CD4-positive, alpha-beta T cell treated with Interleukin-2 at 100 ng/mL for 4 hours (primary cell): Measurements from ENCODE around the gene CEP78.
"Not testable (repeated sequence)": the region's sequence is repeated elsewhere in the genome, so short reads cannot be mapped to it uniquely, and the experiment has no call there.

Source experiments
- DNase-seq: peaks from one replicate; pipeline ENCODE4 v3.0.0-alpha.2; 2020; ENCODE audit warnings: low spot score

CEP78 gene

GRCh38 chr9:78236551-78236910, 656 bp downstream of the CEP78 start:
- DNase-seq, result no peak

- peak; percentile 16 for DNase-seq
Measured at GRCh38 chr9:78238046-78239038, 2.5 kb downstream of the CEP78 start.

GRCh38 chr9:78239506-78239905, 3.6 kb downstream of the CEP78 start:
- DNase-seq, result no peak

- DNase-seq, result no peak
Measured at GRCh38 chr9:78242041-78242440, 6.2 kb downstream of the CEP78 start.

- no peak for DNase-seq
Measured at GRCh38 chr9:78243130-78243529, 7.3 kb downstream of the CEP78 start.

- DNase-seq, result no peak
Measured at GRCh38 chr9:78245401-78245800, 9.5 kb downstream of the CEP78 start.

GRCh38 chr9:78248635-78249034, 12.8 kb downstream of the CEP78 start:
- DNase-seq, result no peak

- no peak for DNase-seq
Measured at GRCh38 chr9:78249542-78249941, 13.7 kb downstream of the CEP78 start.

GRCh38 chr9:78252616-78253015, 16.7 kb downstream of the CEP78 start:
- DNase-seq, result no peak

- DNase-seq, result no peak
Measured at GRCh38 chr9:78253285-78253684, 17.4 kb downstream of the CEP78 start.

GRCh38 chr9:78261403-78262001, 25.6 kb downstream of the CEP78 start:
- peak; percentile 42 for DNase-seq

GRCh38 chr9:78262655-78263054, 26.8 kb downstream of the CEP78 start:
- no peak for DNase-seq

GRCh38 chr9:78267889-78268288, 32.0 kb downstream of the CEP78 start:
- DNase-seq, result no peak

GRCh38 chr9:78269784-78270183, 33.9 kb downstream of the CEP78 start:
- DNase-seq, result no peak

GRCh38 chr9:78272307-78272706, 36.4 kb downstream of the CEP78 start:
- DNase-seq, result no peak

- DNase-seq, result no peak
Measured at GRCh38 chr9:78273761-78274160, 37.9 kb downstream of the CEP78 start.

- DNase-seq, result no peak
Measured at GRCh38 chr9:78278177-78278777, 42.4 kb downstream of the CEP78 start.

GRCh38 chr9:78278801-78279200, 42.9 kb downstream of the CEP78 start:
- no peak for DNase-seq

- DNase-seq, result no peak
Measured at GRCh38 chr9:78280982-78281668, 45.2 kb downstream of the CEP78 start.

GRCh38 chr9:78284181-78284580, 48.3 kb downstream of the CEP78 start:
- not testable (repeated sequence) for DNase-seq

GRCh38 chr9:78286125-78286524, 50.2 kb downstream of the CEP78 start:
- no peak for DNase-seq

- no peak for DNase-seq
Measured at GRCh38 chr9:78286946-78287388, 51.1 kb downstream of the CEP78 start.
